ENCODE results near the gene AQR. TPM values are rescaled to one million over a fixed set of nuclear protein-coding genes. Genes with fewer than 3 reads are reported as not detected.

Gene AQR
- total RNA-seq, 1 donor from 2014 or later: 36.8 TPM

- no peaks in the 10 kb centered on the region for H3K27me3 Mint-ChIP-seq (ENCODE audit: low read depth)
- no peaks in the 10 kb centered on the region for H3K9me3 Mint-ChIP-seq
- no peak overlapping the region for H3K27ac Mint-ChIP-seq (ENCODE audit: unreplicated experiment)
- H3K36me3 Mint-ChIP-seq (ENCODE audit: low read depth): peaks cover 33% of the 10 kb centered on the region
- no peak for DNase-seq (ENCODE audit: low read depth, low spot score)
- H3K4me1 Mint-ChIP-seq: no peaks in the 10 kb centered on the region
- TF ChIP-seq CTCF (conservative IDR thresholded peaks at IDR 0.05): no peak
- no peak overlapping the region for H3K4me3 Mint-ChIP-seq
These were observed 85.9 kb downstream of the AQR start for GRCh38 chr15:34883633-34884032.

GRCh38 chr15:34883042-34883441, 86.5 kb downstream of the AQR start:
- Mint-ChIP-seq H3K27me3 (ENCODE audit: low read depth) (no peaks in the 10 kb centered on the region), H3K27ac (ENCODE audit: unreplicated experiment) (no peak overlapping the region), H3K4me1 (no peaks in the 10 kb centered on the region), H3K4me3 (no peak overlapping the region), H3K36me3 (ENCODE audit: low read depth) (peaks cover 33% of the 10 kb centered on the region), H3K9me3 (no peaks in the 10 kb centered on the region)
- no peak for DNase-seq (ENCODE audit: low read depth, low spot score)
- no peak for TF ChIP-seq CTCF (conservative IDR thresholded peaks at IDR 0.05)

- Mint-ChIP-seq H3K27me3 (ENCODE audit: low read depth) (no peaks in the 10 kb centered on the region), H3K4me3 (no peak overlapping the region), H3K4me1 (no peaks in the 10 kb centered on the region), H3K36me3 (ENCODE audit: low read depth) (peaks cover 36% of the 10 kb centered on the region), H3K9me3 (no peaks in the 10 kb centered on the region), H3K27ac (ENCODE audit: unreplicated experiment) (no peak overlapping the region)
- DNase-seq (ENCODE audit: low read depth, low spot score): no peak
- no peak for TF ChIP-seq CTCF (conservative IDR thresholded peaks at IDR 0.05)
These were observed 90.4 kb downstream of the AQR start for GRCh38 chr15:34879107-34879506.

- no peak overlapping the region for H3K27ac Mint-ChIP-seq (ENCODE audit: unreplicated experiment)
- no peaks in the 10 kb centered on the region for H3K9me3 Mint-ChIP-seq
- TF ChIP-seq CTCF (conservative IDR thresholded peaks at IDR 0.05): no peak
- H3K4me1 Mint-ChIP-seq: no peaks in the 10 kb centered on the region
- H3K27me3 Mint-ChIP-seq (ENCODE audit: low read depth): no peaks in the 10 kb centered on the region
- DNase-seq (ENCODE audit: low read depth, low spot score): no peak
- no peak overlapping the region for H3K4me3 Mint-ChIP-seq
- H3K36me3 Mint-ChIP-seq (ENCODE audit: low read depth): peaks cover 35% of the 10 kb centered on the region
These were observed 92.9 kb downstream of the AQR start for GRCh38 chr15:34876640-34877039.

GRCh38 chr15:34869110-34869509, 100.4 kb downstream of the AQR start:
- TF ChIP-seq CTCF (conservative IDR thresholded peaks at IDR 0.05): no peak
- peaks cover 41% of the 10 kb centered on the region for H3K36me3 Mint-ChIP-seq (ENCODE audit: low read depth)

GRCh38 chr15:34865531-34865930, 104.0 kb downstream of the AQR start:
- DNase-seq (ENCODE audit: low read depth, low spot score): no peak
- Mint-ChIP-seq H3K27me3 (ENCODE audit: low read depth) (no peaks in the 10 kb centered on the region), H3K4me1 (no peaks in the 10 kb centered on the region), H3K9me3 (peaks cover 3% of the 10 kb centered on the region), H3K4me3 (no peak overlapping the region), H3K27ac (ENCODE audit: unreplicated experiment) (no peak overlapping the region), H3K36me3 (ENCODE audit: low read depth) (peaks cover 33% of the 10 kb centered on the region)
- TF ChIP-seq CTCF (conservative IDR thresholded peaks at IDR 0.05): no peak

More at GRCh38 chr15:34869110-34869509, 100.4 kb downstream of the AQR start:
- H3K27me3 Mint-ChIP-seq (ENCODE audit: low read depth): no peaks in the 10 kb centered on the region
- no peaks in the 10 kb centered on the region for H3K4me1 Mint-ChIP-seq
- no peak overlapping the region for H3K27ac Mint-ChIP-seq (ENCODE audit: unreplicated experiment)
- no peak for DNase-seq (ENCODE audit: low read depth, low spot score)
- H3K4me3 Mint-ChIP-seq: no peak overlapping the region
- H3K9me3 Mint-ChIP-seq: peaks cover 3% of the 10 kb centered on the region
